ENCODE measurements around the gene SCYL2. TPM values are rescaled to one million over a fixed set of nuclear protein-coding genes. Genes with fewer than 3 reads are reported as not detected.
"Not testable (repeated sequence)": the region's sequence is repeated elsewhere in the genome, so short reads cannot be mapped to it uniquely, and the experiment has no call there.

Gene SCYL2
- total RNA-seq, 1 experiment from 2014 or later, result 41.1 TPM

DNA sequence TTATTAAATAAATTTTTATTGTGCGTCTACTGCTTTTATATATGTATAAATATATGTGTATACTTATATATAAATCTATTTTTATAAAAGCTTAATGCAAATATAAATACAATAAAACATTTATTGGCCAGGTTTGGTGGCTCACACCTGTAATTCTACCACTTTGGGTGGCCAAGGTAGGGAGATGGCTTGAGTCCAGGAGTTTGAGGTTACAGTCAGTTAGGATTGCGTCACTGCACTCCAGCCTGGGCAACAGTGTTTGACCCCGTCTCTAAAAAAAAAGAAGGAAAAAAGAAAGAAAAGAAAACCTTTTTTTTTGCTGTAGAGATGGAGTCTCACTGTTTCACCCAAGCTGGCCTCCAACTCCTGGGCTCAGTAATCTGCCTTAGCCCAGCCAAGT is 45.5 kb upstream of the SCYL2 start:
- Histone ChIP-seq H4K20me1 (ENCODE audit: insufficient read depth) (no peaks in the 10 kb centered on the region; the same call in 1 of the 2 replicates), H3K27ac (no peak overlapping the region), H3K9me3 (ENCODE audit: insufficient read depth, low read depth) (no peaks in the 10 kb centered on the region), H3K4me1 (replicated peaks; ENCODE audit: insufficient read depth) (no peaks in the 10 kb centered on the region), H3K36me3 (ENCODE audit: low read depth) (peaks cover 14% of the 10 kb centered on the region; the same call in 1 of the 2 replicates), H3K9me2 (ENCODE audit: insufficient read depth) (no peaks in the 10 kb centered on the region), H3K27me3 (ENCODE audit: insufficient read depth, low read depth) (no peaks in the 10 kb centered on the region), H3K4me3 (no peak overlapping the region), H3K79me2 (ENCODE audit: low read depth) (no peaks in the 10 kb centered on the region), H3K4me2 (no peak overlapping the region), H2AFZ (no peak overlapping the region), H3F3A (ENCODE audit: insufficient read depth, low read depth) (peaks cover 3% of the 10 kb centered on the region; the same call in 1 of the 2 replicates)
- no TSS peak for BruUV-seq (replicated peaks)
- TF ChIP-seq, protein P1, sequence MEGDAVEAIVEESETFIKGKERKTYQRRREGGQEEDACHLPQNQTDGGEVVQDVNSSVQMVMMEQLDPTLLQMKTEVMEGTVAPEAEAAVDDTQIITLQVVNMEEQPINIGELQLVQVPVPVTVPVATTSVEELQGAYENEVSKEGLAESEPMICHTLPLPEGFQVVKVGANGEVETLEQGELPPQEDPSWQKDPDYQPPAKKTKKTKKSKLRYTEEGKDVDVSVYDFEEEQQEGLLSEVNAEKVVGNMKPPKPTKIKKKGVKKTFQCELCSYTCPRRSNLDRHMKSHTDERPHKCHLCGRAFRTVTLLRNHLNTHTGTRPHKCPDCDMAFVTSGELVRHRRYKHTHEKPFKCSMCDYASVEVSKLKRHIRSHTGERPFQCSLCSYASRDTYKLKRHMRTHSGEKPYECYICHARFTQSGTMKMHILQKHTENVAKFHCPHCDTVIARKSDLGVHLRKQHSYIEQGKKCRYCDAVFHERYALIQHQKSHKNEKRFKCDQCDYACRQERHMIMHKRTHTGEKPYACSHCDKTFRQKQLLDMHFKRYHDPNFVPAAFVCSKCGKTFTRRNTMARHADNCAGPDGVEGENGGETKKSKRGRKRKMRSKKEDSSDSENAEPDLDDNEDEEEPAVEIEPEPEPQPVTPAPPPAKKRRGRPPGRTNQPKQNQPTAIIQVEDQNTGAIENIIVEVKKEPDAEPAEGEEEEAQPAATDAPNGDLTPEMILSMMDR (conservative IDR thresholded peaks at IDR 0.05), result no peak
- TF ChIP-seq EZH2 (IDR thresholded peaks at IDR 0.05; ENCODE audit: low read depth), result no peak
- DNase-seq, result no peak
- ChIA-PET POLR2A (ENCODE audit: unreplicated experiment) (no interaction called here), CTCF (no interaction called here)
- intact Hi-C loops (cut with micrococcal nuclease; ENCODE audit: unreplicated experiment), result no loop called here

DNA sequence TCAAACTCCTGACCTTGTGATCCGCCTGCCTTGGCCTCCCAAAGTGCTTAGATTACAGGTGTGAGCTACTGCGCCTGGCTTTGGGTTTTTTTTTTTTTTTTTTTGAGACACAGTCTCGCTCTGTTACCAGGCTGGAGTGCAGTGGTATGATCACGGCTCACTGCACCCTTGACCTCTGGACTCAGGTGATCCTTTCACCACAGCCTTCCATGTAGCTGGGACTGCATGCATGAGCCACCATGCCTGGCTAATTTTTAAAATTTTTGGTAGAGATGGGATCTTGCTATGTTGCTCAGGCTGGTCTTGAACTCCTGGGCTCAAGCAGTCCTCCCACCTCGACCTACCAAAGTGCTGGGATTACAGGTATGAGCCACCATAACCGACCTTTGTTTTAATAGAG is 44.8 kb upstream of the SCYL2 start:
- BruUV-seq (replicated peaks); H3K27me3 ChIP-seq (ENCODE audit: insufficient read depth, low read depth); H3K9me3 ChIP-seq (ENCODE audit: insufficient read depth, low read depth); H3F3A ChIP-seq (ENCODE audit: insufficient read depth, low read depth); H3K4me1 ChIP-seq (replicated peaks; ENCODE audit: insufficient read depth); H3K9me2 ChIP-seq (ENCODE audit: insufficient read depth); H2AFZ ChIP-seq; H3K79me2 ChIP-seq (ENCODE audit: low read depth); H4K20me1 ChIP-seq (ENCODE audit: insufficient read depth); H3K4me3 ChIP-seq; DNase-seq; CTCF ChIA-PET; POLR2A ChIA-PET (ENCODE audit: unreplicated experiment); H3K27ac ChIP-seq; H3K4me2 ChIP-seq; intact Hi-C loops (cut with micrococcal nuclease; ENCODE audit: unreplicated experiment): not testable (repeated sequence)
- H3K36me3 ChIP-seq (ENCODE audit: low read depth), result peaks cover 14% of the 10 kb centered on the region; the same call in 1 of the 2 replicates

DNA sequence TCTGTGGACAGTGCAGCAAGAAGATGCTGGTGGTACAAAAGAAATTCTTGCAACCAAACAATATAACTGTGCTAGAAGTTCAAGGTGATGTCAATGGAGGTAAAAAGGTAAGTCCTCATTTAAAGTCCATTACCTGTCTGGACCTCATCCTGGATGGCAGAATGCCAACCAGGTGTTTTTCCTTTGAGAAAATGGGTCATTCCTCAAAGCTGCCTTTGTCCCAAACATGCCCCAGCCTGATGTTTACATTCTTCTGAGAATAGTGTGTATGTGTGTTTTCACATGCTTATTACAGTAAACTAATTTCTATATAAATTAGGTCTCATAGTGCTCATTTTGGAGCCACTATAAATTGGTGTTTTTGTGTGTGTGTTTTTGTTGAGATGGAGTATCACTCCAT is 41.5 kb upstream of the SCYL2 start:
- Histone ChIP-seq H3K4me2 (no peak overlapping the region), H3K9me3 (ENCODE audit: insufficient read depth, low read depth) (no peaks in the 10 kb centered on the region), H3K4me1 (replicated peaks; ENCODE audit: insufficient read depth) (peaks cover 32% of the 10 kb centered on the region), H3K27ac (no peak overlapping the region), H3K27me3 (ENCODE audit: insufficient read depth, low read depth) (no peaks in the 10 kb centered on the region), H3K4me3 (no peak overlapping the region), H2AFZ (no peak overlapping the region), H3K36me3 (ENCODE audit: low read depth) (no peaks in the 10 kb centered on the region), H3K79me2 (ENCODE audit: low read depth) (no peaks in the 10 kb centered on the region), H3K9me2 (ENCODE audit: insufficient read depth) (no peaks in the 10 kb centered on the region), H4K20me1 (ENCODE audit: insufficient read depth) (no peaks in the 10 kb centered on the region), H3F3A (ENCODE audit: insufficient read depth, low read depth) (peaks cover 20% of the 10 kb centered on the region)
- DNase-seq, result no peak
- intact Hi-C loops (cut with micrococcal nuclease; ENCODE audit: unreplicated experiment), result no loop called here
- TF ChIP-seq EZH2 (IDR thresholded peaks at IDR 0.05; ENCODE audit: low read depth), result no peak
- TF ChIP-seq, protein P1 (conservative IDR thresholded peaks at IDR 0.05), result no peak
- CTCF ChIA-PET, result no interaction called here
- POLR2A ChIA-PET (ENCODE audit: unreplicated experiment), result no interaction called here
- BruUV-seq (replicated peaks), result no TSS peak
